ENCODE measurements around the gene EFHC2.
"Not testable (repeated sequence)": the region's sequence is repeated elsewhere in the genome, so short reads cannot be mapped to it uniquely, and the experiment has no call there.

EFHC2 gene

DNA sequence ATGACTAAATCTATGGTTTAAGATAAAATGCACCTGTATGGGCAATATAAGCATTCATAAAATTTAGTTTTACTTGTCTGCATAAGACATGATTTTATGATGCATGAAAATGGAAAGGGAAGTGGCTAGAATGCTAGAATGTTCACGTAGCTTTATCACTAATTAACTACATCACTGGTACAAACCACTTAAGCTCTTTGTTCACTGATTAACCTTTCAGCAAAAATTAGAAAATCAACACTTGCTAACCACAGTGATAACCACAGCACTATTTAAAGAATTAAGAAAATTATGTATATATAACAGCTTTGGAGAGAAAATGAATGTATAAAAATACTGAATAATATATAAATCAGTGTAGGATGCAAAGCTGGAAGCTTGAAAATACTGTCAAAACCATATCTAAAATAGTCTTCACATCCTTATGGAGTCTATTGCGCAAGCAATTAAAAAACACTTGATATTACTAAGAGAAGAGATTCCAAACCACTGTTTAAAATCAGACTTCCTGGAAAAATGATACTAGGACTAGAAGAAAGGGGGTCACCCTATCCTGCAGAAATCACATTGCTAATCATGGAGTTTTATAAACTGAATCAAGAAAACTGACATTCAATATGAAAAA is 51.9 kb downstream of the EFHC2 start:
- no peak for DNase-seq (ENCODE audit: low spot score)

- DNase-seq (ENCODE audit: low spot score) = no peak
These were observed 52.8 kb downstream of the EFHC2 start for GRCh38 chrX:44290718-44291117.

DNA sequence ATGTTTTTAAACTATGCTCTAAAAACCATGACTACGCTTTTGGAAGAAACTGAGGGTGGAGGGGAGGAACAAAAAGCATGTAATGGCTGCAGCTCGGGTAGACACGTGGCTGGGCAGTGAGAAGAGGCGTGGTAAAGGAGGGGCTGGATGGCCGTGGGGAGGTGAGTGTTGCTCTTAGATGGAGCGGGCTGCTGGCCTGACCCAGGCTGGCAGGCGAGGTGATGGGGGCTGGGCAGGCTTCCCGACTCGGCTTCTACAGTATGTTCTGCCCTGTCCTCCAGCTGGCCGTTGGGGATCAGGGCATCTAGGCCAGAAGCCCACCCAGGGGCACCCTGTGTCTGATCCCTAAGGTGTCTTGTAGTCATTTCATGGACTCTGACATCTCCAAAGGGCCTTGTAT is 60.7 kb downstream of the EFHC2 start:
- DNase-seq (ENCODE audit: low spot score) = no peak

- DNase-seq (ENCODE audit: low spot score) = no peak
These were observed 63.4 kb downstream of the EFHC2 start for GRCh38 chrX:44280116-44280515.

- no peak for DNase-seq (ENCODE audit: low spot score)
These were observed 69.4 kb downstream of the EFHC2 start for GRCh38 chrX:44274096-44274495.

DNA sequence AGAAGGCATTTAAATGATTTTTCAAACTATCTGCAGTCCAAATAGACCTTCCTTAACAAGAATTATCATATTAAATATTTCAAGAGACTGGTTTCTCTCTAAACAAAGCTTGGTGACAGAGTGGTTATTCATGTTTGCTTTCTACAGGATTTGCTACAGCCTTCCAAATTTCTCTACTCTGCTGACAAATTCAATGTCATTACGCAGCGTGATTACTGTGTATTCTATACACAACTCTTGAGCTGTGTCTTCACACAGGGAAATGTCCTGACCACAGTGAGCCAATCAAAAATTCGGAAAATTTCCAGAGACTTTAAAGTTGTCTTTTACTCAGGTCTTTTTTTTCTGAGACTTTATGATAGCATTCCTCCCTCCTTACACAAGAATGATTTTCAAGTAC is 75.6 kb downstream of the EFHC2 start:
- no peak for DNase-seq (ENCODE audit: low spot score)

GRCh38 chrX:44267116-44267515 is 76.4 kb downstream of the EFHC2 start:
- no peak for DNase-seq (ENCODE audit: low spot score)

DNA sequence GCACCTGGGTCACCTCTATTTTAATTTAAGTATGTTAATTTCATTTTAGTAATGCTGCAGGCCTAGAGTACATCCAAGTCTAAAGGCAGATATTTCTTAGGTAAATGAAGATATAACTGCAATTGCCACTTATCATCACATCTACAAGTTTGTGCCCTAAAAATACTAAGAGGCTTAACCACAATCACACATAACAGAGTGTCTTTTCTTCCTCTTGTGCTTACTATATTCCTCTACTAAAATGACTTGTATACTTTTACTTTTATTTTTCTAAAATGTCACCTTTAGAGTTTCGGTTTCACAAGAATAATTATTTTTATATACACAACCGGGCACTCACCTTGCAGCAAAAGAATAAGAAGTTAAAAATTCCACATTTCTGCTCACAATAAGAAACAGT is 77.9 kb downstream of the EFHC2 start:
- DNase-seq (ENCODE audit: low spot score) = no peak

DNA sequence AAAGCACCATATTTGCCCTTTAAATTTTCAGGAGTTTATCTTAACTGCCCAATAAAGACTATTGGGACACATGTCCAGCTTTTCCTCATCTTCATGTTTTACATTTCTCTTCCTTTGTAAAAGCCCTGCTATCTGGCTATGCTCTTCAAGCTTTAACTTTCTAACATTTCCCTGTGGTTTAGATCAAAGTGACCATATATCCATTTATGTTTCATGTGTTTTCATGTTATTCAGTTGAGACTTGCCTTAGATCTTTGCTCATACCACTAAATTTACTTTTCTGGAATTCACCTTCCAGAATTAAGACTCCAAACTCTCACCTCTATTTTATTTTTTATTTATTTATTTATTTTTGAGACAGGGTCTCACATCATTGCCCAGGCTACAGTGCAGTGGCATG is 78.5 kb downstream of the EFHC2 start:
- no peak for DNase-seq (ENCODE audit: low spot score)

DNA sequence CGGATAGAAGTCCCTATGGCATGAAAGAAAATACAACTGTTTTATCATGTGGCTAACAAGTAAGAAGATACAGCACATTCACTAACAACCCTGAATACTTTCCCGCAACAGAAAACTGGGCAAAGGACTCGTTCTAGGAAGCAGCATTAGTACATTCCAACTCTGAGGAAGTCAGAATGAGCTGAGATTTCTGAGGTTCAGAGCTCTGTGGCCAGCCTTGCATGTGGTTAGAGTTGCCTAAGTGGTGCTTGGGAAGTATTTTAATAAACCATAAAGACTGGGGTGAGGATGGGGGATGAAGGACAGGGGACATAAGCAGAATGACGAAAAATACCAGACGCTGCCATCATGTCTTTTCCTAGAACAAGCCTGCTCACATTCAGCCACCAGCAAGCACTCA is 82.2 kb downstream of the EFHC2 start:
- DNase-seq (ENCODE audit: low spot score) = no peak

DNA sequence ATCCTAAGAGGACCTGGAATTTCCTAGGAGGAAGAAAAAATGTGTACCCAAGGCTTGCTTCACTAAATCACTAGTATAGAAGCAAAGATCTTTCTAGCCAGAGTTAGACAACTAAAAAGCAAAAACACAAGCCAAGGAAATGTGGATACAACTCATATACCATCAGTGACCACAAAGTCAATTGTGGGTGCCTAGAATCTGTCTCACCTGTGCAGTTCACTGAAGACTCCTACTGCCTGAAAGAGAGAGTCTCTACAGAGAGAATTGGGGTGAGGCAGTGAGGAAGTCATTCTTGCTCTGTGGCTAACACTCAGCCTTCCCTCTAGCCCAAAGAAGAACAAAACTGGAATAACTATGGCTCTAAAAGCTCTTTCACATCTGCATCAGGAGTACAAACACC is 82.9 kb downstream of the EFHC2 start:
- DNase-seq (ENCODE audit: low spot score) = no peak

GRCh38 chrX:44255742-44256141 is 87.7 kb downstream of the EFHC2 start:
- DNase-seq (ENCODE audit: low spot score) = not testable (repeated sequence)

DNA sequence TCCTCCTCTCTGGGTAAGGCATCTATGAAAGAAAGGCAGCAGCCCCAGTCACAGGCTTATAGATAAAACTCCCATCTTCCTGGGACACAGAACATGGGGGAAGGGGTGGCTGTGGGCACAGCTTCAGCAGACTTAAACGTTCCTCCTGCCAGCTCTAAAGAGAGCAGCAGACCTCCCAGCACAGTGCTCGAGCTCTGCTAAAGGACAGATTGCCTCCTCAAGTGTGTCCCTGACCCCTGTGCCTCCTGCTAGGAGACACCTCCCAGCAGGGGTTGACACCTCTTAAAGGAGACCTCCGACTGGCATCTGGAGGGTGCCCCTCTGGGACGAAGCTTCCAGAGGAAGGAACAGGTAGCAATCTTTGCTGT is 89.9 kb downstream of the EFHC2 start:
- DNase-seq (ENCODE audit: low spot score) = no peak

GRCh38 chrX:44252688-44253574 is 90.5 kb downstream of the EFHC2 start:
- DNase-seq (ENCODE audit: low spot score) = not testable (repeated sequence)

DNA sequence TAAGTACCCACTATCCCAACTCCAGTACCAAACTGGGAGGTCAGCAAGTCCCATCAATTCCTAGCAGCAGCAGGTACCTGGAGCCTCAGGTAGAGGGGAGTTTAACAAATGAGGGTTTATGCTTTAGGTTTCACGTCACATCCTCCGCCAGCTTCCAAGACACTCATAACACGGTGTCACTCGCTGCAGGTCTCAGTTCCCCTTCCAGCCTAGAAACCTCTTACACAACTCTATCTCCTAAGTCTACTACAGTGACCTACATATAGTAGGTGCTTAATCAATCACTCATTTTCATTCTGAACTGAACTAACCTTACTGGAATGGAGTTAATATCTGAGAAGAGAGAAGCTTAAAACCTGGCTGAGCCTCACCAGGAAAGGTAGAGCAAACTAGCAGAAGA is 96.0 kb downstream of the EFHC2 start:
- DNase-seq (ENCODE audit: low spot score) = no peak

DNA sequence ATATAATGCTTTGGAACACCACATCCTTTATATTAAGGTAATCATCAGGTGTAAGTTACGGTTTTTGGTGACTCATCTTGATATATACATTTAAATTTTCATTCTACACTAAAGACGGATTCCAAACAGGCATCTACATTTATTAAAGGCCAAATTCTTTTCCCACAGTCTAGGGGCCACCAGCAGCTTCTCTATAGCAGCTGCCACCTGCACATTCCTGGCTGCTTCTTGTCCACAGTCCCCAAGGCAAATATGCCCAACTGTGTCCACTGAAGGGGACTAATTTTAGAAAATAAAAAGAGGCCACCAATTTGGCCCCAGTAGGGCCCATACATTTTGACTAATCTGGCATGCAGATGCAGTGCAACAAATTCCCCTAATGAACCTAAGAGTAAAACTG is 96.6 kb downstream of the EFHC2 start:
- DNase-seq (ENCODE audit: low spot score) = no peak

GRCh38 chrX:44245733-44246132 is 97.7 kb downstream of the EFHC2 start:
- DNase-seq (ENCODE audit: low spot score) = no peak

DNA sequence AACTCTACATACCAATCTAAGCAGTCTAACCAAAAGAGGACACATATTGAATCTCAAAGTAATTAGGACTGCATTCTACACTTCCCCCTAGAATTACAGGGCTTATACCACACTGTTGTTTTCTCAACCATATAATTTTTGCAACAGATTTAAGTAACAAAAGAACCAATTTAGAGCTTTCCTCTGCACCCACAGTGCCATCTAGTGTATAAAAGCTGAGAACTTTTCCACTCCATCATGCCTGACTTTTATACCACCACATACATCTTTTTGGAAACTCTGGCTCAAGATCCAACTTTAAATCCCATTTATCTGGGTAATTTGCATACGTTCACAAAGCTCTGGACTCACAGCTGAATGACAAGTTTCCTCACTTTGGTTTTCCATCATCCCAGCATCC is 99.5 kb downstream of the EFHC2 start:
- DNase-seq (ENCODE audit: low spot score) = peak; percentile 40

DNA sequence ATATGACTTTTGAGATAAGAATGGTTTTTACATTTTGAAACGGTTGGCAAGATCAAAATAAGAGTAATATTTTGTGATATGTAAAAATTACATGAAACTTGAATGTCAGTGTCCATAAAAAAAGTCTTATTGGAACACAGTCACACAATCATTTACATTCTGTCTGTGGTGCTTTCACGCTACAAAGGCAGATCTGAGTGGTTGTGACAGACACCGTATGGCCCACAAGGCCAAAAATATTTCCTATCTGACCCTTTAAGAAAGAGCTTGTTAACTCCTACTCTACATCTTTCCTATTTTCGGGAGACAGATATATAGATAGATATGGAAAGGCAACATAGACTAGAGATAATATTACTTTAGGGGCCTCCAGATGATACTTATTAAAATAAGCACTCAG is 101.9 kb downstream of the EFHC2 start:
- no peak for DNase-seq (ENCODE audit: low spot score)

DNA sequence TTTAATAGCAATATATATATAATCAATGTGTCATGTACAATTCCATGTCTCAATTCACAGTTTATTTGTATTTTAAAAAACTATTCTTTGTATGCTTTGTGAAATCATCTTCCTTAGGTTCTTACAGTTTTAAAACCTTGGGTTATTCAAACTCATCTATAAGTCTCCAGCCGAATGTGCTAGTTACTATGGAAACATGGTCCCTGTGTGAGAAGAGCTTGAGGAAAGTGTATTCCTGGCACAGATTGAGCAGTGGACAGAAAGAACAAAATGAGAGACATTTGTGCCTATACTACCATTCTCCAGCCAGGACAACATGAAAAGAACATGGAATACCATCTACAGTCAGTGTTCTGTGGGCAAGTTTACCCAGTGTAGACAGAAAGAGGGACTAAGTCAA is 103.4 kb downstream of the EFHC2 start:
- DNase-seq (ENCODE audit: low spot score) = no peak

- DNase-seq (ENCODE audit: low spot score) = no peak
These were observed 104.4 kb downstream of the EFHC2 start for GRCh38 chrX:44239036-44239435.

DNA sequence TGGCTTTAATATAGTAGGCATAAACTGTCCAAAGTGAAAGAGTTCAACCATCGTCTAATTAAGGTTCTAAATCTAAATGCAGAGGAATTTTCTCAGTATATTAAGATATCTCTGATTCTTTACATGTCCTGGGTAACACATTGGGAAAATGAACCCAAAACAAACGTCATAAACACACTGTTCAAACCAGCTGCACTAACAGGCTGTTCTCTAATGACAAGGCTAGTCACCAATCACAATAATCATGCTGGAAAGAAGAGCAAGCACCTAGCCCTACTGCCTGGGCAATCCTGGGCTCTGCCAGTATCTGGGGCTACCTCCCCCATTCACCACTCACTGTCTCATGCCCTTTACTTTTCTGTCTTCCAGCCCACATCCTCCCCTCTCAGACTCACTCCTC is 107.9 kb downstream of the EFHC2 start:
- DNase-seq (ENCODE audit: low spot score) = no peak

DNA sequence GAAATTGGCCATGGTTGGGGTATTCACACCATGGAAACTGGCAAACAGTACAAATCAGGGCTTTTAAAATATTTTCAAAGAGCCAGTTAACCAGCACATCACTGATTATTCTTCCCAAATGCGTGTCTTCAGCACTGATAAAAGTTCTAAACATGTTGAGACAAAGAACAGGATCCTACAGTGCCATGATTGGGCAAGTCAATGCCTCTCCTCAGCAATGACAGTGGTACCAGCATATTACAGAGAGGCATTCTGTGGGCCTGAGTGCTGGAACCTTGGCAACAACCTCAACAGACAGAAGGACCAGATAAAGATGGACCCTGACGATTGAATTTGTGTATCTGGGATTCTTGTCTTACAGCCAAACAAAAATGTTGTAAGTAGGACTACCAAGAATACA is 108.9 kb downstream of the EFHC2 start:
- no peak for DNase-seq (ENCODE audit: low spot score)

DNA sequence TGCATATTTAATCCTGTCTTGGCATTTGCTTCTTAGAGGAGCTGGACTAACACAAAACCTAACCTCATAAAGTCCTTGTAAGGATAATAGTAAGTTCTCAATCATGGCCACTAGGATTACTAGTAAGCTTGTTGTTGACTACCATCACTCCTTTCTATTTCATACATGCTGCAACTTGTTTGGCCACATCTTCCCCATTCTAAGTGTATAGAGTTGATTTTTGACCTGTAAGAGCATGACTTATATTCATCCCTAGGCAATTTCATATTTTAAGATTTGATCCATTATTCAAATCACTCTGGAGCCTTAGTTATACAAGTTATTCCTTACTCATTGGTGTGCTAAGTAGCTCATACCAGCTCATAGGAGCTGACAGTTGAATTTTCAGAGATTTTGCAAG is 109.4 kb downstream of the EFHC2 start:
- no peak for DNase-seq (ENCODE audit: low spot score)
